Endothelial cell of umbilical vein (primary cell): ENCODE results near the gene GTSF1L. TPM values are rescaled to one million over a fixed set of nuclear protein-coding genes. Genes with fewer than 3 reads are reported as not detected.

Experiments
- BruUV-seq: library from RNA; stranded (reverse); fragments of 400-500 nt; replicated peaks from 2 replicates; lab custom pipeline; 2021; lab: Mats Ljungman, UMichigan
- CTCF ChIA-PET: fragments of 300-600, 350-600 bp; sonication (Branson Sonifier 250); formaldehyde crosslinking; loops from one replicate; lab custom pipeline; 2021; ENCODE audit warnings: antibody characterized with exemption, inconsistent platforms; lab: Charles Lee
- POLR2A ChIA-PET: fragments of 300-600, 350-600 bp; sonication (Branson Sonifier 250); formaldehyde crosslinking; loops from one replicate; lab custom pipeline; 2021; ENCODE audit warnings: antibody characterized with exemption, inconsistent platforms; lab: Charles Lee
- DNase-seq: peaks from one replicate; pipeline ENCODE4 v3.0.0-alpha.2; 2011; ENCODE audit warnings: low read depth, low spot score
- FAIRE-seq: peaks from 2 replicates; lab custom pipeline; 2011; peaks lifted over from hg19 to GRCh38; lab: Jason Lieb, UNC
- H2AFZ ChIP-seq: 2 replicates; pipeline ENCODE4 v1.6.0; 2012; ENCODE audit warnings: low read depth, low read length, control low read depth, inconsistent platforms
- H3K27ac ChIP-seq: 2 replicates; pipeline ENCODE4 v1.5.1; 2011; ENCODE audit warnings: low read depth, mild to moderate bottlenecking, control low read depth, low read length, moderate library complexity; ENCODE audit not compliant: insufficient read depth
- H3K27me3 ChIP-seq, 2 experiments: 2 replicates each; pipeline versions ENCODE4 v1.6.0 to v1.6.1; 2011; ENCODE audit warnings: low read length in 2 of 2, mixed read lengths in 1 of 2; ENCODE audit not compliant: control insufficient read depth in 2 of 2, insufficient read depth in 2 of 2
- H3K36me3 ChIP-seq, 2 experiments: 2 replicates in 1 of 2; 3 replicates in 1 of 2; pipeline ENCODE4 v1.5.1; 2011; ENCODE audit warnings: low read length in 2 of 2, mild to moderate bottlenecking in 1 of 2, moderate library complexity in 1 of 2; ENCODE audit not compliant: control insufficient read depth in 2 of 2, insufficient read depth in 2 of 2; ENCODE audit errors: extremely low read depth in 1 of 2
- H3K4me1 ChIP-seq: 3 replicates; pipeline ENCODE4 v1.5.1; 2011; ENCODE audit warnings: mild to moderate bottlenecking, low read length; ENCODE audit not compliant: control insufficient read depth, insufficient read depth; ENCODE audit errors: extremely low read depth
- H3K4me2 ChIP-seq: 2 replicates; pipeline ENCODE4 v1.6.1; 2011; ENCODE audit warnings: low read length, control low read depth, mixed read lengths; ENCODE audit not compliant: insufficient read depth
- H3K4me3 ChIP-seq, 3 experiments: fragments of 200-600 bp in 1 of 3; sonication (generic), shearing (Covaris generic) in 1 of 3; replicated peaks in 1 of 3; 2 replicates each; pipeline ENCODE4 v1.5.1; 2011 to 2016; ENCODE audit warnings: control low read depth in 3 of 3, low read length in 3 of 3, mild to moderate bottlenecking in 2 of 3, inconsistent platforms in 1 of 3, low read depth in 1 of 3, moderate library complexity in 1 of 3; ENCODE audit not compliant: insufficient read depth in 1 of 3
- H3K79me2 ChIP-seq: 2 replicates; pipeline ENCODE4 v1.6.0; 2012; ENCODE audit warnings: low read length, inconsistent platforms; ENCODE audit not compliant: control insufficient read depth, insufficient read depth
- H3K9ac ChIP-seq: replicated peaks from 2 replicates; pipeline ENCODE3; 2011; ENCODE audit warnings: low read length, control low read depth; ENCODE audit not compliant: insufficient read depth; ENCODE audit errors: extremely low read depth
- H3K9me1 ChIP-seq: replicated peaks from 3 replicates; pipeline ENCODE4 v1.6.0; 2011; ENCODE audit warnings: mild to moderate bottlenecking, low read length; ENCODE audit not compliant: control insufficient read depth, insufficient read depth; ENCODE audit errors: extremely low read depth
- H3K9me3 ChIP-seq: replicated peaks from 2 replicates; pipeline ENCODE4 v1.5.1; 2012; ENCODE audit warnings: low read length, inconsistent platforms; ENCODE audit not compliant: control insufficient read depth, insufficient read depth
- H4K20me1 ChIP-seq: replicated peaks from 2 replicates; pipeline ENCODE3; 2011; ENCODE audit warnings: mild to moderate bottlenecking, low read length; ENCODE audit not compliant: control insufficient read depth, insufficient read depth; ENCODE audit errors: extremely low read depth
- EZH2 ChIP-seq: IDR thresholded peaks from 2 replicates; pipeline ENCODE4 v1.6.1; 2012; ENCODE audit warnings: borderline replicate concordance, low read depth, mild to moderate bottlenecking, moderate library complexity, low read length, inconsistent platforms; ENCODE audit not compliant: severe bottlenecking
- FOS ChIP-seq: IDR thresholded peaks from 2 replicates; pipeline ENCODE4 v1.6.1; 2011; ENCODE audit warnings: mild to moderate bottlenecking, low read length, moderate library complexity, borderline replicate concordance; ENCODE audit not compliant: insufficient read depth
- GATA2 ChIP-seq: IDR thresholded peaks from 2 replicates; pipeline ENCODE4 v1.7.0; 2011; ENCODE audit warnings: low read depth, mild to moderate bottlenecking, moderate library complexity, mixed read lengths, low read length; ENCODE audit not compliant: insufficient read length, insufficient read depth
- JUN ChIP-seq: IDR thresholded peaks from 2 replicates; pipeline ENCODE4 v1.6.1; 2011; ENCODE audit warnings: borderline replicate concordance, low read depth; ENCODE audit not compliant: insufficient read length, insufficient read depth
- MYC ChIP-seq: IDR thresholded peaks from one replicate; pipeline ENCODE4 v1.6.1; 2011; ENCODE audit warnings: mild to moderate bottlenecking, low read depth, low read length
- POLR2A ChIP-seq: IDR thresholded peaks from 2 replicates; pipeline ENCODE4 v1.6.1; 2012; ENCODE audit warnings: low read depth, mild to moderate bottlenecking, control low read depth, low read length
- POLR2AphosphoS5 ChIP-seq: IDR thresholded peaks from 2 replicates; pipeline ENCODE4 v1.6.1; 2012; ENCODE audit warnings: low read depth, mild to moderate bottlenecking, control low read depth, low read length, moderate library complexity; ENCODE audit not compliant: insufficient read depth
- dilution Hi-C: fragments of 300-500 bp; cut with MboI; formaldehyde crosslinking; loops from one replicate; pipeline ENCODE4 v1.15.0; 2019; ENCODE audit warnings: low sequenced_read_pairs; ENCODE audit not compliant: extremely low pct_ligation_motif_present
- intact Hi-C: fragments of 100-400 bp; cut with micrococcal nuclease; formaldehyde crosslinking; loops from one replicate; pipeline ENCODE4 v1.10.0; 2022
- polyA plus RNA-seq, 4 experiments: library from polyadenylated mRNA; depleted of rRNA in 3 of 4; stranded (reverse) in 3 of 4; unstranded in 1 of 4; fragments of >200 nt; gene quantifications; 2 replicates each; pipeline versions ENCODE4 v1.2.1 to v1.2.3, GENCODE V29; 2011 to 2012; ENCODE audit warnings: missing spikeins in 1 of 4
- total RNA-seq: library from RNA; stranded (reverse); gene quantifications from 2 replicates; pipeline ENCODE4 v1.2.3, GENCODE V29; 2021
- TF ChIP-seq, protein P1 (sequence below): IDR thresholded peaks from 2 replicates; pipeline ENCODE4 v1.6.1; 2011; ENCODE audit not compliant: insufficient read depth, insufficient read length
- TF ChIP-seq, protein P2 (sequence below), 2 donors: IDR thresholded peaks; 1 replicate in 1 of 2; 2 replicates in 1 of 2; pipeline ENCODE4 v1.5.1; 2011; ENCODE audit warnings: low read length in 2 of 2, mild to moderate bottlenecking in 2 of 2, moderate library complexity in 2 of 2, control low read depth in 1 of 2, inconsistent platforms in 1 of 2, low read depth in 1 of 2; ENCODE audit not compliant: insufficient read depth in 1 of 2; ENCODE audit errors: extremely low read depth in 1 of 2

GTSF1L gene
- total and polyA plus RNA-seq, 2 donors (not counting 3 experiments of a cell fraction or from before 2014, with no cell fraction given): not detected

DNA sequence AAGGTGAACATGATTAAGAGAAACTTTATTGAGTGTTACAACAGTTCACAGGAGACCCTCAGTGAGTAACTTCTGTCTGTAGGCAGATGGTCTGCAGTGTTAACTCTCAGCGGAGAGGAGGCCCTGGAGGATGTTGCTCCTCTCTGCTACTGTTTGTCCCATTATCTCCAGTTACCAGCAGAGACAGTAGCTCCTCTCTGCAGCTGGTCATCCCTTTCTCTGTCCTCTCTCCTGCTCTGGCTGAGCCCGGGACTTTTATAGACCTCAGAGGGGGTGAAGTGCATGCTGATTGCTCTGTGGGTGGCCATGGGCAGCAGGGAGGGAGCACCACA lies 5.7 kb downstream of the GTSF1L start:
- CTCF ChIA-PET: interaction anchor here (1.2 kb wide), 1 partner anchor 11 kb away, joined by 3 read pairs; no protein-coding TSS in a partner anchor
- no peak for DNase-seq
- H3K9me1 ChIP-seq: no peaks in the 10 kb centered on the region
- no TSS peak for BruUV-seq
- H3K27me3 ChIP-seq: no peaks in the 10 kb centered on the region
- no peaks in the 10 kb centered on the region for H3K4me1 ChIP-seq
- no peak overlapping the region for H3K27ac ChIP-seq
- no peak overlapping the region for H2AFZ ChIP-seq
- H3K79me2 ChIP-seq: no peaks in the 10 kb centered on the region
- no peak overlapping the region for H3K4me3 ChIP-seq
- no peak overlapping the region for H3K4me2 ChIP-seq
- intact Hi-C loops: no loop called here
- no peaks in the 10 kb centered on the region for H3K36me3 ChIP-seq
- H4K20me1 ChIP-seq: no peaks in the 10 kb centered on the region
- H3K9ac ChIP-seq: no peak overlapping the region
- FAIRE-seq: no peak
- TF ChIP-seq, protein P1, sequence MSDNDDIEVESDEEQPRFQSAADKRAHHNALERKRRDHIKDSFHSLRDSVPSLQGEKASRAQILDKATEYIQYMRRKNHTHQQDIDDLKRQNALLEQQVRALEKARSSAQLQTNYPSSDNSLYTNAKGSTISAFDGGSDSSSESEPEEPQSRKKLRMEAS: no peak
- TF ChIP-seq, protein P2, sequence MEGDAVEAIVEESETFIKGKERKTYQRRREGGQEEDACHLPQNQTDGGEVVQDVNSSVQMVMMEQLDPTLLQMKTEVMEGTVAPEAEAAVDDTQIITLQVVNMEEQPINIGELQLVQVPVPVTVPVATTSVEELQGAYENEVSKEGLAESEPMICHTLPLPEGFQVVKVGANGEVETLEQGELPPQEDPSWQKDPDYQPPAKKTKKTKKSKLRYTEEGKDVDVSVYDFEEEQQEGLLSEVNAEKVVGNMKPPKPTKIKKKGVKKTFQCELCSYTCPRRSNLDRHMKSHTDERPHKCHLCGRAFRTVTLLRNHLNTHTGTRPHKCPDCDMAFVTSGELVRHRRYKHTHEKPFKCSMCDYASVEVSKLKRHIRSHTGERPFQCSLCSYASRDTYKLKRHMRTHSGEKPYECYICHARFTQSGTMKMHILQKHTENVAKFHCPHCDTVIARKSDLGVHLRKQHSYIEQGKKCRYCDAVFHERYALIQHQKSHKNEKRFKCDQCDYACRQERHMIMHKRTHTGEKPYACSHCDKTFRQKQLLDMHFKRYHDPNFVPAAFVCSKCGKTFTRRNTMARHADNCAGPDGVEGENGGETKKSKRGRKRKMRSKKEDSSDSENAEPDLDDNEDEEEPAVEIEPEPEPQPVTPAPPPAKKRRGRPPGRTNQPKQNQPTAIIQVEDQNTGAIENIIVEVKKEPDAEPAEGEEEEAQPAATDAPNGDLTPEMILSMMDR (IDR thresholded peaks at IDR 0.05; ENCODE audit: extremely low read depth in 1 of 2, insufficient read depth in 1 of 2, low read depth in 1 of 2, low read length in 2 of 2): no peak
- TF ChIP-seq MYC: no peak
- no peak for TF ChIP-seq JUN
- TF ChIP-seq EZH2: no peak
- TF ChIP-seq GATA2: no peak
- no peak for TF ChIP-seq POLR2AphosphoS5
- TF ChIP-seq FOS: no peak
- TF ChIP-seq POLR2A: no peak
- dilution Hi-C loops: no loop called here
- H3K9me3 ChIP-seq: no peaks in the 10 kb centered on the region
- POLR2A ChIA-PET: no interaction called here
